Measurements from ENCODE around the gene SDHA.
"Not testable (repeated sequence)": the region's sequence is repeated elsewhere in the genome, so short reads cannot be mapped to it uniquely, and the experiment has no call there.

Gene SDHA

DNA sequence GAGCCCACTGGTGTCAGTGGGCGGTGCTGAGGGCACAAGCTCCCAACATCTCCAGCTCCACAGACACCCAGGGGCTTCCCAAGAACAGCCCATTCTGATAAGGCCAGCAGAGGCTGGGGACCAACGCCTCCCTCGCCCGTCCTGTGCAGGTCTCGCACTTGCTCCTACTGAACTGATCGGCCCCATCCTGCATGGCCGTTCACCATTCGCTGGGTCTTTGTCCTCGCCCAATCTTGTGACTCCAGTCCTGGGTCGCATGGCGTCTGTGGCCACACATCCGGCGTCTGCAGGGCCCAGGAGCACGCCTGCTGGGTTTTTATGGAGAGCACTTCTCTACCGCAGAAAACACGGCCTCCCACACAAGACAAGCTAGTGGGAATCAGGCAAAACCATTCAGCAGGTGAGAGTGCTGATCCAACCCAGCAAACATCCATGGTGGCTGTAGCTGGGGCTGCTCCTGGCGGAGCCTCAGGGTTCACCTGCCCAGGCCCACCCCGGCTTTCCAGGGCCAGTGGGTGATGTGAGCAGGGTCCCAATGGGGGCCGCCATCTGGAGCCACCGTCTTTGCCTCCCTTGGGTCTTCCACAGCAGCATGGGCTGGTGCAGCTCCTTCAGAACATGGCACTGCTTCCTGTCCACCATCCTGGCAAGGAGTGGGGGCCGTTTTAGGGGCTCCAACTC, 19.5 kb upstream of the SDHA start:
- no peak for DNase-seq (ENCODE audit: low spot score)

DNA sequence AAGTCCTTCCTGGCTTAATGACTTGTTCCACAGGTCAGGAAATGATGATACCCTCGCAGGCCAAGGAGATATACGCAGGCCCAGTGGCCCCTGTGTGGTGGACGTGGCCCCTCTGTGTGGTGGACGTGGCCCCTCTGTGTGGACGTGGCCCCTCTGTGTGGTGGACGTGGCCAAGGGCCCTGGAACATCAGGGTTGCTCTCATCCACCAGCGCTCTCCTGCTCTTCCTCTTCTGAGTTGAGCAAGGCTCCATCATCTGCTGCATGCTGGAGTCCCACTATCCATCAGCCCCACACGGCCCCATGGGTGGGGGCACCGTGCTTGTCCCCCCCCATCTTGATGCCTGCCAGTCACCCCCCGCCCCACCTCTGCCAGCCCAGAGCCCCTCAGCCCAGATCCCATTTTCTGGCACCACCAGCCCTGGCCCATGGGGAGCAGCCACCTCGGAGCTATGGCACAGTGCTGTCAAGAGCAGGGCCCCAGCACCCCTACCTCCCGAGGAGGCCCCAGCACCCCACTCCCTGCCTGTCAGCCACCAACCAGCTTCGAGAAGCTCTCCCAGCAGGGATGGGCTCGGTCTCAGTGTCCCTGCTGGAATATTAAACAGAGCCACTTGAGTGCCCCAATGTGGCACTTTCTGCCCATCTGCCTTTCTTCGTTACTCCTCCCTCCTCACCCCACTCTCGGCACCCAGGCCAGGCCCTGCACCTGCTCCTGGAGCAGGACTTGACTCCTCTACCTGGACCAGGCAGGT, 18.7 kb upstream of the SDHA start:
- DNase-seq (ENCODE audit: low spot score) = no peak

DNA sequence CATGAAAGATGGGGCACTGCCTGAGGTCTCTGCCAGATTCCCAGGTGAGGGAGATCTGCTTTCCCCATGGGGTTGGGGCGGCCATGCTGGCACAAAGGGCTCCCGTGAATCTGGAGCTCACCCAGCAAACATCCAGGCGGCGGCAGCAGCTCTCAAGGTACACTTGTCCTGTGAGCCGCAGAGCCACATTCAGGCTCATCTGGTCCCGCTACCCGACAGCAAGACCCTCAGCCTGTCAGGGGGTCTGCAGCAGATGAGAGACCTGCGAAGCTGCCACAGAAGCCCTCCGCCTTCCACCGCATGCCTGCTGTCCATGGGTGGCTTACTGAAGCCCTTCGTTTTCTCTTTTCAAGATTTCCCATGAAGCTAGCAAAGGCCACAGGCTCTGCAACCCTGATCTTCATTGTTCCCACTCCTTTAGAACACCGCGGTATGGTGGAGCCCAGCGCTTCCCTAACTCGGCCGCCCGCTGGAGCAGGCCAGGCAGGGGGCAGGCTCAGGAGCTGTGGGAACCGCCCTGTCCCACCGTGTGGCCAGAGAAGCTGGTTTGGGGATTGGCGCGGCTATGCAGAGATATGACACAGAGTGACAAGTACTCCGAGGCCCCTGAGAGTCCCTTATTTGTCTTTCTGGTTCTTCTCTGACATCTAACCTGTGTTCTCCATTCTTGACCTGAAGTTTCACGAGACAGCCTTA, 18.0 kb upstream of the SDHA start:
- DNase-seq (ENCODE audit: low spot score) = no peak

DNA sequence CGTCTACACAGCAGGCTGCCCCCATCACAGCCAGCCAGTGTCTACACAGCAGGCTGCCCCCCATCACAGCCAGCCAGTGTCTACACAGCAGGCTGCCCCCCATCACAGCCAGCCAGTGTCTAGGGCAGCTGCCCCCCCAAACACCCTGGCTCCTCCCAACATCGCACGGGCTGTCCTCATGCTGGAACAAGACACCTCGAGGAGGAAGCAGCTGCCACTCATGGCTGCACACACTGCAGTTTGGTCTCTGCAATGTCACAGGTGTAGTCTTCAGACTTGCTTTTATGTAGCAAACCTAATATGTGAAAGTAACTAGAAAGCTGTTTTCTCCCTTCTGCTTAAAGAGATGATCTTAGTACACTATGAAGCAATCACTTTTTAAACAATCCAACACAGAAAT, 17.1 kb upstream of the SDHA start:
- DNase-seq (ENCODE audit: low spot score) = no peak

DNA sequence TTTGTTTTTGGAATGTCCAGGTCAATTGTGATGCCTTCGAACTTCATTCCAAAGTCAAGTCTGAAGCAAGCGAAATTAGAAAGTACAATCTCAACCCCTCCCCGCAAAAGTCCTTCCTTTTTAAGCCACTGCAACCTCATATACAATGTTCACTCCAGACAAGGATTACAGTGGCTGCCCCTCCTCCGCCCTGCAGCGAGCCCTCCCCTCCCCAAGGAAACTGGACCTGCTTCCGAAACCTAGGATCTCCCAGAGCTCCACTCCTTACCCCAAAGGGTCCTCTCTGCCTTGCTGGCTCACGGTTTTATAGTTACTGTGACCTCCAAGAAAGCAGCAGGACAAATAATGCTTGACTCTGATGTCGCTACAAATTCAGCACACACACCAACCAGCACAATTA, 16.4 kb upstream of the SDHA start:
- no peak for DNase-seq (ENCODE audit: low spot score)

DNA sequence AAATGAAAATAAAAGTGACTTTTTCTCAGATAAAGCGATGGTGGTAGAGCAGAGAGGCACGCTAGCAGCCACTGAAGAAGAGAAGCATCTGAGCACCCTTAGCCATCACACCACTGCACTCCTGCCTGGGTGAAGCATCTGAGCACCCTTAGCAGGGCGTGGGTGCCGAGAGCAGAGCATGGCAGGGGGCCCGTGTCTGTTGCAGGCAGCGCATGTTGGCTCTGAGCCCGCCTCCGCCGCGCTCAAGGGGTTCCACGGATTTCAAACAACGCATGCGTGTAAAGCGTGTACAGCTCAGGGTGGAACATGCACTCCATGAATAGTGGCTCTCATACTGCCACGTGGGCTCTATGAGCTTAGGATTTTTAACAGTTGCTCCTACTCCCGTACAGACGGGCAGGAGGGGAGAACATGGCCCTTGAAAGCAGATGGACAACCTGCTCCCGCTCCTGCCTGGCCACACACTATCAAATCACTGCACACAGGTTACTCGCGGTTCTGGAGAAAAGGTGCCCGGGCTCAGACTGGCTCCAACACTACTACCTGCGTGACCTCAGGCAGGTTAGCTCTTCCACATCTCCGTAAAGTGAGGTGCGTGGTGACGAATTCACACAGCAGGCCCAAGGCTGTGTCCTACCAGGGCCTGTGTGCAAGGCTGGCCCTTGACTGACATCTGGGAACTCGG, 14.7 kb upstream of the SDHA start:
- no peak for DNase-seq (ENCODE audit: low spot score)

DNA sequence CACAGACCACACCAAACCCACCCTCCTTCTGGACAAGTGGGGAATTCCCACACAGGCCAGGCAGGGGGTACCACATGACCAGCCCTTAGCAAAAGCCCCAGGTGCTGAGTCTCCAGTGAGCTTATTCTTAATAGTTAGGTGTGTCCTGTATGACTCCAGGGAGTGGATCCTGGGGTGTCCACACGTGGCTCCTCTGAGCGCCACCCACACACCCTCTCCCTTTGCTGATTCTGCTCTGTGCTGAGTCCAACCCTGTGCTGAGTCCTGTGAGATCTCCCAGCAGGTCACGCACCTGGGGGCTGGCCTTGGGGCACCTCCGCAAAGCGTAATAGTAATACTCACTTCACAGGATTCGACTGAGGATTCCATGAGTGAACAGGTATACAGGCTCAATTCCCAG, 14.1 kb upstream of the SDHA start:
- no peak for DNase-seq (ENCODE audit: low spot score)

DNA sequence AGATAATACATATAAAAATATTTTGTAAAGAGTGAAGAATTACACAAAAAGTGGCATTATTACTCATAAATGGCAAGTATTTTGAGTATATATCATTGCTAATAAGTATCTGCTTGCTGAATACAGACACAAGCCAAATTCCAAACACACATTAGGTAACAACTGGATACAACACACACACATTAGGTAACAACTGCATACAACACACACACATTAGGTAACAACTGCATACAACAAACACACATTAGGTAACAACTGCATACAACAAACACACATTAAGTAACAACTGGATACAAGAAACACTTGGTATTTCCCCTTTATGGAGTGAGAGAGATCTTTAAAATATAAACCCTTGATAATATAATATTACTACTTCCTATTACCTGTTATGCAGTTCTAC, 13.7 kb upstream of the SDHA start:
- no peak for DNase-seq (ENCODE audit: low spot score)

DNA sequence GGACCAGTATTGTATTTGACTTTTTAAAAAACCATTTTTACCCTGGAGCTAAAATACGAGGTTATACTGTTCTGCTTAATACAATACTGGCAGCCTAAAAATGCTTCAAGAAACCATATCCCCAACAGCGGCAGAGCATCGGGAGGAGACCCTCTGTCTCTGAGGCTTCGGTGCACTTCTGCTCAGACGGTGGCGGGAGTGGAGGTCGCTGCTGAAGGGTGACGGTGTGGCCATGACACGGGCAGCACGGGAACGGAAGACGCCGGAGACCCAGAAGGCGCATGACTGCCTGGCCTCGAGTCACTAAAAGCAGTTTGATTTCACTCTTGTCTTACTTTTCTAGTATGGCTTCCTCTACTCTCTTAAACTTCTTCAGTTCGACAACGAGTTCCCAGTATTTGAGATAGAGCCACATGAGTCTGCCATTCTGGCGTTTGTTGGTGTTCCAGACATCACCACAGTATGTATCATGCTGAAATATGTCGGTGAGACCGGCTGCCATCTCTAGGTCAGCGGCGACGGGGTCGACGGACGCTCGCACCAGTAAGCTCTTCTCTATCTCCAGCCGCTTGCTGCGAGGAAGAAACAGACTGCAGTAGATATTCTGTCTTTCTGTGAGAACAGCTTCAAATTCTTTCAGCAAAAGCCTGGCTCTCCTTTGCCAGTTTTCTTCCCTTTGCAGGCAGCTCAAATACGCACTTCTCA, 13.0 kb upstream of the SDHA start:
- DNase-seq (ENCODE audit: low spot score) = no peak

DNA sequence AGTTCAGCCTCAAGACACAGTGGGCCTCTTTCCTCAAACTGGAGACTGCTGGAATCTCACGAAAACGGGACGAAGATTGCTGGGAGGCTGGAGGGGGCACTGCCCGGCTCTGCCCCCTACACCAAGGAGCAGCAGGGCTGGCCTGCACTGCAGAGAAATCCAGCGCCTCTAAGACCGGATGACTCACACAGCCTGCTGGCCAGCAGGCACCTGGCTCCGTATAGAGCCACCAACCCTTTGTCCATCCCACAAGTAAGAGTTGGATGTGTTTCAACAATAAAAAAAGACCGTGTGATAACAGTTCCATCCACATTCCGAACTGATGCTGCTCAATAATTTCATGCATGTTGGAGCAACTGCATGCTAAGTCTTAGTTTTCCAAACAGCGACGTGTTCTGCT, 11.7 kb upstream of the SDHA start:
- no peak for DNase-seq (ENCODE audit: low spot score)

DNA sequence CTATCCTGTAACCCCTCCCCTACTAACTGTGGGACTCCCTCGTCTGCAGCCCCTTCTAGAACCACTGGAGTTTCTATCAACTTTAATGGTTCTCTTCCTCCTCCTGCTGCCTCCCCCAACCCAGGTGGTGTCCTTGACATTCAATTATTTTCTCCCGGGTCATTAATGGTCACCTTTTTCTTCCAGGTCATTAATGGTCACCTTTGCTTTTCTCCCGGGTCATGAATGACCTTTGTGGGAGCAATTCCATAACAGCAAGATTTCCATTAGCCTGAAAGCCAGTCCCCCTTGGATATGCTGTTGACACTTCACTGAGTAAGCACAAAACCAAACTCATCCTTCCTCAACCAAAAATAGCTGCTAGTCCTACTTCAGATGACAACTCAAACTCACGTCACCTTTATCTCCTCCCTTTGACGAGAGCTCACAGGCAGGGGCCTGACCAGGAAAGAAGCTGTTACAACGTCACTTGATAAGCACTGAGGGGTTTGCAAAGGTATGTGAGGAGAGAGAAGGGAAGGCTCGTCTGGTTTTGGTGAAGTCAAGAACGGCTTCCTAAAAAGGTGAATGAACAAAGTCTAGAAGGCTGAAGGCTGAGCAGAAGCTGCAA, 11.1 kb upstream of the SDHA start:
- DNase-seq (ENCODE audit: low spot score) = no peak

DNA sequence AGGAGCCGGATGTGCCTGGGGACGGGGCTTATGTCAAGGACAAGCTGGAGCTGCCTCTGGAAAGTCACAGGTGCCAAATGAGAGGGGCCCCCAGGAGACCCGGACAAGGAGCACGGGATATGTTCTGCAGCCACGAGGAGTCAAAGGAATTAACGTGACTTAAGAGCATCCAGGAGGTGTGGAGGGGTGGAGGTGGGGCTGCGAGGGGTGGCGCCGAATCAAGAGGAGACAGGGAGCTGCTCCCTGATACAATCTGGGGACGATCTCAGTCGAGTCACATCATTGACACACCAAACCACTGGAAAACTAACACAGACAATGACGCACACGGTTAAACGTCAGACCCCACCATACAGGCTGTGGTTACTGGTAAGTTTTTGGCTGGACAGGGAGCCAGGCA, 10.5 kb upstream of the SDHA start:
- DNase-seq (ENCODE audit: low spot score) = no peak

DNA sequence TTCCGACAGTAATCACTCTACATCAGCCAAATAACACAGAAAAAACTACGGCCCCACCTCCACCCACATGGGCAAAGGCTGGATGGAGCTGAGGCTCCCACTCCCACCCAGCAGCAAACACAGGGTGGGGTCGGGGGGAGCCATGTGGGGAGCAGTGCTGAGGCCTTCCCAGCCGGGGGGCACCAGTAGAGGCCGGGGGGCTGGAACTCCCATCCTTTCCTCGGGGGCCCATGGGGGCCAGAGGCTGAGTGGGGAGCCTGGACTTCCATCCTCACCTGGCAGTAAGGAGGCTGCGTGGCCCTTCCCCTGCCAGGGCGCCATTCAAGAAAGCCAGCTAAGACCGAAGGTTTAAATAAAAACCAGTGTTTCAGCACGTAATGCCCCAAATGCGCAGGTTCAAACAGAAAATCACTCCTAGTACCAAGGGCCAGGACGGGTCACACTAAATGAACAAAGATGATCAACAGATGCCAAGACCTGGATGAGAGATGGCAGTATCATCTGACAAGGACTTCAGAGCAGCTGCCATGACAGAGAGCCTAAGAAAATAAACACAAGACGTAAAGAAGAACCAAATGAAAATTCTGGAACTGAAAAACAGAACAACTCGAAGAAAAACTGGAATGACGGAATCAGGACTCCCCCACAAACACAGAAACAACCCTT, 9.5 kb upstream of the SDHA start:
- no peak for DNase-seq (ENCODE audit: low spot score)

DNA sequence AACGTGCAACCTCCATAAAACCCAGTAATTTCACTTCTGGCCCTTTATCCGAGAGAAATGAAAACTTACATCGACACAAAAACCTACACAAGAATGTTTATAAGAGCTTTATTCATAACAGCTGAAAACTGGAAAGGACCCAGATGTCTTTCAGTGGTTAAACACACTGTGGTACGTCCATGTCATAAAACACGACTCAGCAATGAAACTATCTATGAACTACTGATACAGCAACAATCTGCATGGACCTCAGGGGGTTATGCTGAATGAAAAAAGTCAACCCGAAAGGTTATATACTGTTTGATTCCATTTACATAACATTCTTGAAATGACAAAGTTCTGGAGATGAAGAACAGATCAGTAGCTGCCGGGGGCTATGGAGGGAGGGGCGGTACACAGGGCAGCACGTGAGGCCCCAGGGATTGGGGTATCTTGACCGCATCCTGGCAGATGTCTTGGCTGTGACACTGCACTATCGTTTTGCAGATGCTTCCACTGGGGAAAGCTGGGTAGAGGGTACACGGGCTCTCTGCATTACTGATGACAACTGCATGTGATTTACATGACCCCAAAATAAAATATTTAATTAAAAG, 4.2 kb upstream of the SDHA start:
- no peak for DNase-seq (ENCODE audit: low spot score)

DNA sequence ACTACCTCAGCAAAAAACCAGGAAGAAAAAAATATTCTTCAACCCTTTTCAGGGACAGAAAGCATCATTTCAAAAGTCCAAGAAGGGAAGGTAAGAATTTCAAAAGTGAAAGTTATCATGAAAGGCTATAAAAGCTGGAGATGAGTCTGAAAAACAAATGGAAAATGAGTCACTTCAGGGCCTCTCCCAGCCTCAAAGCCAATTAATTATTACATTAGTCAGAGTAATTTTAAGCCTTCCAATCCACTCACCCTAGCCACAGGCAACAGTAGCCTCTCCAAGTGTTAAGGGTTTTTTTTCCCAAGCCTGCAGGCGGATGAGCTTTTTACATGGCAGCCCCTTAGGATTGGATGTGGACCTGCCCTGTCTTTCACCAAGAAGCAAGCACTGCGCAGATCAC, 2.9 kb upstream of the SDHA start:
- DNase-seq (ENCODE audit: low spot score) = not testable (repeated sequence)

DNA sequence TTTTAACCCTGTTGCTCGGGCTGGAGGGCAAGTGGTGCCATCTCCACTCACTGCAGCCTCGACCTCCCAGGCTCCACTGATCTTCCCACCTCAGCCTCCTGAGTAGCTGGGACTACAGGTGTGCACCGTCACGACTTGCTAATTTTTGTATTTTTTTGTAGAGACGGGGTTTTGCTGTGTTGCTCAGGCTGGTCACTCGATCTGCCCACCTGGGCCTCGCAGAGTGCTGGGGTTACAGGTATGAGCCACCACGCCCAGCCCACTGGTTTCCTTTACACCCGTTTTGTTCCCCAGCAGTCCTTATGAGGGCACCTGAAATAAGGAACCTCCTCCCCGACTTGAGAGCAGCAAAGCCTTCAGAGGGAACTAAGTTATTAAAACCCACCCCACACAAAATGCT, 2.0 kb upstream of the SDHA start:
- not testable (repeated sequence) for DNase-seq (ENCODE audit: low spot score)

DNA sequence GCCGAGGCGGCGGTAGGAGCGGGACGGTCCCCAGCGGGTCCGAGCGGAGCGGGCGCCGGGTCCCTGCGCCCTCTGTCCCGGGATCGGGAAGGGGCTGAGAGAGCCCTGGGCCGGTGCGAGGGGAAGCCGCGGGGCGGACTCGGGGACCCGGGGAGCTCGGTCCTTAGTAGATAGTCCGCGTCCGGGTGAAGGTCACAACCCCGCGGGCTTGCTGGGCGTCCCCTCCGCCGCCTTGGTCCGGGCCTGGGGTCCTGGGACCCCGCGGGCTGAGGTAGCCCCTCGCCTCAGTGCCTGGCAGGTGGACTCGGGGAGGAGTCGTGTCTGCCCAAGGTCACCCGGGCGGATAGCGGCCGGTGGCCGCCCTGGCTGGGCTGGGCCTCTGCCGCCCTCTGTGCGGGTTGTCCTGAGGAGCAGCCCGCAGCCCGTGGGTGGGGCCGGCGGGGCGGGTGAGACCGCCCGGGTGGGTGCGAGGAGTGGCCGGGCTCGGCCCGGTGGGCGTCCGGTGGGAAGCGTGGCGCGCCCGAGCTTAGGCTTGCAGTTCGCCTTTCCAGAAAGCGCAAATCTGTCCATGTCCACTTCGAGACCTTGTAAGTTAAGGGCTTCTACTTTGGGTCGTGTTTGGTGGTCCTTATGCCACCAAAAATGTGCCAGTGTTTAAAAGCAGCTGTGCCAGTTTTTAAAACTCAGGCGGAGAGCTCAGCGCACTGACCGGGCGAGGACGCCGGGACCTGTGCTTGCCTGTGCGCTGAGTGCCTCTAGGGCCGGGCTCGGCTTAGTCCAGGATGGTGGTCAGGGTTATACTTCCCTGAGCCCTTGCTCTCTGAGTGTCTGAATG, 554 bp downstream of the SDHA start:
- peak; percentile 28 for DNase-seq (ENCODE audit: low spot score)

DNA sequence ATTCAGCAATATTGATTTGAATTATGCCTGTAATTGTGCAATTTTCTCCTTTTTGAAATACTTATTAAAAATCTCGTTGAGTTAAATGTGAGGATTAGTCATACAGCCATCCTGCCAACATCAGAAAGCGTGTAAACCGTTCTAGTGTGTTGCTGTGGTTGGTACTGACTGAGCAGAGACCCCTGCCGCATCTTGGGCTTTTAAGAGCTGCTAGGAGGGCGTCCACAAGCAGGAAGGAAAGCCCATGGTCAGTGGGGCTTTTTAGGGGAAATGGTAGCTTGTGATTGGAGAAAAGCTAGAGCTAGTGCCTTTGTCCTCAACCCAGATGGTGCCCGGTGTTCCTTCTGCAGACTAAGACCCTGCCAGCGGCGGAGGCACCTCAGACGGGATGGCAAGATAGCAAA, 1.3 kb downstream of the SDHA start:
- no peak for DNase-seq (ENCODE audit: low spot score)

DNA sequence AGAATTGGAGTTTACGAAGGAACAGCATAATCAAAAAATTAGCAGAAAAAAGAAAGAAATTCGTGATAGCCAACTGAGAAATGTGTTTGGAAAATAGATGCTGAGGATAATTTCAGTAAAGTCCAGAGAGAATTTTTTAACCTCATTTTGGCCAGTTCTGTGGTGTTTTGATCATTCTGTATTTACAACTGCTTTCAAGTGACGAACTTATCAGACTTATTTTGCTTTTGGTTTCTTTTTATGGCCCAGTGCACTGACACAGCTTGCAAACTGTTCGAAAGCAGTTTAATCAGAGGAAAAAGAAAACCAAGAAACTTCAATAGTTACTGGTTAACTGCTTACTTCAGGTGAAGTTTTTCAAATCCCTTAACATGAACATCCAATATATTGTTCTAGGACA, 1.9 kb downstream of the SDHA start:
- DNase-seq (ENCODE audit: low spot score) = no peak

Data from globus pallidus (tissue), 1 donor.